K562 (cell line): ENCODE data around the gene SLC34A3. TPM values are rescaled to one million over a fixed set of nuclear protein-coding genes. Genes with fewer than 3 reads are reported as not detected.

ENCODE experiments used
- ATAC-seq: fragments of 200-7000 bp; cut with Tn5 transposase; 3 replicates; pipeline ENCODE4 v1.9.1; 2020; ENCODE audit warnings: moderate library complexity
- BruUV-seq: library from RNA; stranded (reverse); fragments of 400-500 nt; replicated peaks from 2 replicates; lab custom pipeline; 2021; lab: Mats Ljungman, UMichigan
- CTCF ChIA-PET: fragments of 300-600 bp; formaldehyde crosslinking; extraction: SDS; loops from one replicate; lab custom pipeline; 2021; ENCODE audit warnings: low intra/inter-chr PET ratio; lab: Yijun Ruan, JAX
- POLR2A ChIA-PET: fragments of 300-600, 350-650 bp; sonication (Branson Sonifier 250); formaldehyde crosslinking; extraction: SDS; loops from one replicate; lab custom pipeline; 2021; ENCODE audit warnings: antibody characterized with exemption, inconsistent platforms; lab: Yijun Ruan, JAX
- DNase-seq, 4 experiments: peaks; one replicate each; pipeline versions ENCODE4 v3.0.0 to v3.0.0-alpha.2; 2011 to 2018; ENCODE audit warnings: low spot score in 3 of 4, mixed read lengths in 3 of 4; ENCODE audit errors: extremely low read depth in 1 of 4
- FAIRE-seq: peaks from 2 replicates; lab custom pipeline; 2011; peaks lifted over from hg19 to GRCh38; lab: Jason Lieb, UNC
- H2AFZ ChIP-seq: 2 replicates; pipeline ENCODE4 v1.6.0; 2011; ENCODE audit warnings: low read depth, low read length, control low read depth, inconsistent platforms
- H3K27ac ChIP-seq: fragments of 200-600 bp; 3 replicates; pipeline ENCODE4 v1.8.0; 2011; ENCODE audit warnings: low read depth, mild to moderate bottlenecking, control low read depth, inconsistent platforms, low read length, moderate library complexity, mixed read lengths; ENCODE audit errors: extremely low read depth
- H3K27me3 ChIP-seq, 2 experiments: fragments of 300-600 bp in 1 of 2; 2 replicates in 1 of 2; 3 replicates in 1 of 2; pipeline versions ENCODE4 v1.6.0 to v1.8.0; 2011; ENCODE audit warnings: inconsistent platforms in 2 of 2, low read length in 2 of 2, mild to moderate bottlenecking in 1 of 2, mixed read lengths in 1 of 2, moderate library complexity in 1 of 2; ENCODE audit not compliant: control insufficient read depth in 2 of 2, insufficient read depth in 2 of 2
- H3K36me3 ChIP-seq: fragments of 300-600 bp; 3 replicates; pipeline ENCODE4 v1.8.0; 2011; ENCODE audit warnings: mild to moderate bottlenecking, low read length, inconsistent platforms; ENCODE audit not compliant: control insufficient read depth, insufficient read depth
- H3K4me1 ChIP-seq, 2 experiments: fragments of 200-600 bp in 1 of 2; replicated peaks in 1 of 2; 2 replicates in 1 of 2; 3 replicates in 1 of 2; pipeline versions ENCODE4 v1.5.1 to v1.8.0; 2011; ENCODE audit warnings: inconsistent platforms in 2 of 2, low read length in 2 of 2, mild to moderate bottlenecking in 1 of 2, mixed read lengths in 1 of 2, moderate library complexity in 1 of 2; ENCODE audit not compliant: control insufficient read depth in 2 of 2, insufficient read depth in 2 of 2
- H3K4me2 ChIP-seq: 2 replicates; pipeline ENCODE4 v1.6.1; 2011; ENCODE audit warnings: low read length, control low read depth, inconsistent platforms, mixed read lengths; ENCODE audit not compliant: insufficient read depth
- H3K4me3 ChIP-seq: fragments of 200-600 bp; sonication (generic), shearing (Covaris generic); 2 replicates; pipeline ENCODE4 v1.5.1; 2016; ENCODE audit warnings: control low read depth, inconsistent platforms
- H3K79me2 ChIP-seq: fragments of 200-600 bp; 3 replicates; pipeline ENCODE4 v1.8.0; 2011; ENCODE audit warnings: low read length, inconsistent platforms; ENCODE audit not compliant: control insufficient read depth, insufficient read depth
- H3K9ac ChIP-seq, 2 experiments: 2 replicates each; pipeline versions ENCODE4 v1.6.0 to v1.6.1; 2011; ENCODE audit warnings: low read depth in 2 of 2, low read length in 2 of 2, control low read depth in 1 of 2, inconsistent platforms in 1 of 2, mild to moderate bottlenecking in 1 of 2, mixed read lengths in 1 of 2; ENCODE audit not compliant: insufficient read depth in 1 of 2
- H3K9me1 ChIP-seq: one replicate; pipeline ENCODE4 v1.6.0; 2011; ENCODE audit warnings: inconsistent platforms, mild to moderate bottlenecking, low read length, moderate library complexity; ENCODE audit not compliant: control insufficient read depth, insufficient read depth
- H3K9me3 ChIP-seq: replicated peaks from 2 replicates; pipeline ENCODE4 v1.5.1; 2011; ENCODE audit warnings: low read depth, low read length, inconsistent platforms; ENCODE audit not compliant: control insufficient read depth, insufficient read depth
- H4K20me1 ChIP-seq: replicated peaks from 2 replicates; pipeline ENCODE4 v1.6.1; 2011; ENCODE audit warnings: low read length, inconsistent platforms, mixed read lengths; ENCODE audit not compliant: control insufficient read depth, insufficient read depth
- ATF2 ChIP-seq: sonication (generic); formaldehyde crosslinking; IDR thresholded peaks from 2 replicates; pipeline ENCODE4 v1.8.1; 2022; ENCODE audit warnings: missing genetic modification reagents
- DACH1 ChIP-seq: fragments of 450-650 bp; IDR thresholded peaks from 2 replicates; pipeline ENCODE4 v1.6.1; 2018; ENCODE audit not compliant: partially characterized antibody
- FOXM1 ChIP-seq, 2 experiments: fragments of 450-650 bp in 1 of 2; sonication (generic) in 1 of 2; formaldehyde crosslinking in 1 of 2; IDR thresholded peaks; 2 replicates each; pipeline versions ENCODE4 v1.6.1 to v1.9.0; 2017 to 2022; ENCODE audit warnings: low read depth in 2 of 2, mild to moderate bottlenecking in 2 of 2, missing genetic modification reagents in 1 of 2, moderate library complexity in 1 of 2
- HDAC2 ChIP-seq: fragments of 450-650 bp; IDR thresholded peaks from 2 replicates; pipeline ENCODE4 v1.6.1; 2016; ENCODE audit warnings: mild to moderate bottlenecking
- NR4A1 ChIP-seq, 2 experiments: fragments of 250-450 bp in 1 of 2; fragments of 450-650 bp in 1 of 2; sonication (Bioruptor Pico) in 1 of 2; IDR thresholded peaks; 2 replicates each; pipeline versions ENCODE4 v1.4.0 to v1.6.1; 2016 to 2020; ENCODE audit warnings: mild to moderate bottlenecking in 2 of 2, missing compliant biosample characterization in 1 of 2, missing genetic modification characterization in 1 of 2, moderate library complexity in 1 of 2
- SMARCA5 ChIP-seq: fragments of 450-650 bp; IDR thresholded peaks from 2 replicates; pipeline ENCODE4 v1.6.1; 2016
- SP1 ChIP-seq: sonication (generic); formaldehyde crosslinking; IDR thresholded peaks from 2 replicates; pipeline ENCODE4 v1.8.1; 2022; ENCODE audit warnings: mild to moderate bottlenecking, missing genetic modification reagents
- ZFP36 ChIP-seq: fragments of 150-350 bp; IDR thresholded peaks from 2 replicates; pipeline ENCODE4 v1.6.1; 2018; ENCODE audit warnings: low read length, low read depth; ENCODE audit not compliant: partially characterized antibody
- ZNF124 ChIP-seq: sonication (generic); formaldehyde crosslinking; IDR thresholded peaks from 2 replicates; pipeline ENCODE4 v1.8.1; 2022; ENCODE audit warnings: missing genetic modification reagents
- ZSCAN29 ChIP-seq: fragments of 450-650 bp; IDR thresholded peaks from 2 replicates; pipeline ENCODE4 v1.6.1; 2017
- WGBS: fragments of 100-300 bp; shearing (Covaris generic); methylation state at CpG from one replicate; pipeline ENCODE4 v1.1.6; 2016; ENCODE audit warnings: low coverage, mixed read lengths; ENCODE audit not compliant: insufficient coverage; ENCODE audit errors: missing lambda C conversion rate; 5-methylcytosine and 5-hydroxymethylcytosine counted together
- in situ Hi-C: fragments of 300-500 bp; cut with MboI; formaldehyde crosslinking; loops from 4 replicates; pipeline ENCODE4 v1.15.0; 2018; ENCODE audit warnings: inconsistent platforms, mixed read lengths
- intact Hi-C: fragments of 100-400 bp; cut with micrococcal nuclease; formaldehyde crosslinking; loops from 2 replicates; pipeline ENCODE4 v1.14.2; 2022
- polyA plus RNA-seq, 8 experiments: library from polyadenylated mRNA; depleted of rRNA in 4 of 8; stranded (reverse) in 5 of 8; unstranded in 3 of 8; fragments of >200 nt; fragmentation: Nextera tagmentation in 2 of 8; fragmentation: Illumina TruSeq in 1 of 8; extraction: Ambion mirVana in 2 of 8; extraction: Trizol in 1 of 8; gene quantifications; 2 replicates each; pipeline versions ENCODE4 v1.2.1 to v1.2.3, GENCODE V29; 2011 to 2014; ENCODE audit warnings: inconsistent platforms in 1 of 8, missing spikeins in 1 of 8
- total RNA-seq, 7 experiments: library from RNA; depleted of rRNA in 6 of 7; stranded (reverse); fragments of >200 nt in 6 of 7; fragmentation: Illumina TruSeq in 2 of 7; extraction: Trizol in 2 of 7; gene quantifications; 2 replicates each; pipeline versions ENCODE4 v1.2.1 to v1.2.3, GENCODE V29; 2011 to 2021; ENCODE audit warnings: low replicate concordance in 1 of 7
- TF ChIP-seq, protein P1 (sequence below): sonication (generic); formaldehyde crosslinking; IDR thresholded peaks from 2 replicates; pipeline ENCODE4 v1.8.0; 2022; ENCODE audit warnings: missing genetic modification reagents, mild to moderate bottlenecking, moderate library complexity, borderline replicate concordance
- TF ChIP-seq, protein P2 (sequence below), 2 experiments: IDR thresholded peaks; 2 replicates each; pipeline ENCODE4 v1.6.1; 2011; ENCODE audit warnings: borderline replicate concordance in 1 of 2, control low read depth in 1 of 2, low read depth in 1 of 2, low read length in 1 of 2, mild to moderate bottlenecking in 1 of 2, mixed read lengths in 1 of 2, moderate library complexity in 1 of 2; ENCODE audit not compliant: insufficient read depth in 1 of 2, insufficient read length in 1 of 2, poor library complexity in 1 of 2, severe bottlenecking in 1 of 2; ENCODE audit errors: extremely low read depth in 1 of 2
- TF ChIP-seq, protein P3 (sequence below): sonication (generic); formaldehyde crosslinking; IDR thresholded peaks from 2 replicates; pipeline ENCODE4 v1.8.1; 2023; ENCODE audit warnings: mild to moderate bottlenecking, missing genetic modification reagents

SLC34A3 gene
- total and polyA plus RNA-seq, 9 of the 15 experiments (the other 6 are each of a cell fraction or from before 2014, with no cell fraction given): not detected

GRCh38 chr9:137253717-137254623 lies 23.3 kb downstream of the SLC34A3 start:
- WGBS: 33% methylated on average over 18 of the region's 21 CpGs
- ATAC-seq: peak; percentile 30
- intact Hi-C loops: loop anchor here (2.0 kb wide), 2 partner anchors 13 to 23 kb away; partner anchors contain the start of genes TOR4A and TUBB4B
- peak; percentile 79; the same call in 1 of the 2 replicates for TF ChIP-seq SMARCA5
- TF ChIP-seq FOXM1 (IDR thresholded peaks at IDR 0.05; ENCODE audit: low read depth): no peak
- TF ChIP-seq FOXM1 (CRISPR knock-in tag; IDR thresholded peaks at IDR 0.05; ENCODE audit: low read depth): no peak
- TF ChIP-seq NR4A1 (CRISPR knock-in tag; IDR thresholded peaks at IDR 0.05): no peak
- TF ChIP-seq NR4A1 (tag; IDR thresholded peaks at IDR 0.05): no peak
- no peak for TF ChIP-seq ZNF124
- TF ChIP-seq SP1 (CRISPR knock-in tag): 0 out of 2 replicates have a peak, but pooled peaks have one; percentile 51
- peak; percentile 14; the same call in 1 of the 2 replicates for TF ChIP-seq HDAC2
- TF ChIP-seq, protein P1, sequence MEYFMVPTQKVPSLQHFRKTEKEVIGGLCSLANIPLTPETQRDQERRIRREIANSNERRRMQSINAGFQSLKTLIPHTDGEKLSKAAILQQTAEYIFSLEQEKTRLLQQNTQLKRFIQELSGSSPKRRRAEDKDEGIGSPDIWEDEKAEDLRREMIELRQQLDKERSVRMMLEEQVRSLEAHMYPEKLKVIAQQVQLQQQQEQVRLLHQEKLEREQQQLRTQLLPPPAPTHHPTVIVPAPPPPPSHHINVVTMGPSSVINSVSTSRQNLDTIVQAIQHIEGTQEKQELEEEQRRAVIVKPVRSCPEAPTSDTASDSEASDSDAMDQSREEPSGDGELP (CRISPR knock-in tag): peak; percentile 69; the same call in 1 of the 2 replicates
- TF ChIP-seq, protein P2, sequence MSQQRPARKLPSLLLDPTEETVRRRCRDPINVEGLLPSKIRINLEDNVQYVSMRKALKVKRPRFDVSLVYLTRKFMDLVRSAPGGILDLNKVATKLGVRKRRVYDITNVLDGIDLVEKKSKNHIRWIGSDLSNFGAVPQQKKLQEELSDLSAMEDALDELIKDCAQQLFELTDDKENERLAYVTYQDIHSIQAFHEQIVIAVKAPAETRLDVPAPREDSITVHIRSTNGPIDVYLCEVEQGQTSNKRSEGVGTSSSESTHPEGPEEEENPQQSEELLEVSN (IDR thresholded peaks at IDR 0.05; ENCODE audit: borderline replicate concordance in 1 of 2, extremely low read depth in 1 of 2, insufficient read depth in 1 of 2, insufficient read length in 1 of 2, low read depth in 1 of 2, low read length in 1 of 2, poor library complexity in 1 of 2, severe bottlenecking in 1 of 2): peak in 1 of 2 experiments; percentile 32
- TF ChIP-seq ZSCAN29: no peak
- no peak for TF ChIP-seq ATF2 (CRISPR knock-in tag)
- TF ChIP-seq, protein P3, sequence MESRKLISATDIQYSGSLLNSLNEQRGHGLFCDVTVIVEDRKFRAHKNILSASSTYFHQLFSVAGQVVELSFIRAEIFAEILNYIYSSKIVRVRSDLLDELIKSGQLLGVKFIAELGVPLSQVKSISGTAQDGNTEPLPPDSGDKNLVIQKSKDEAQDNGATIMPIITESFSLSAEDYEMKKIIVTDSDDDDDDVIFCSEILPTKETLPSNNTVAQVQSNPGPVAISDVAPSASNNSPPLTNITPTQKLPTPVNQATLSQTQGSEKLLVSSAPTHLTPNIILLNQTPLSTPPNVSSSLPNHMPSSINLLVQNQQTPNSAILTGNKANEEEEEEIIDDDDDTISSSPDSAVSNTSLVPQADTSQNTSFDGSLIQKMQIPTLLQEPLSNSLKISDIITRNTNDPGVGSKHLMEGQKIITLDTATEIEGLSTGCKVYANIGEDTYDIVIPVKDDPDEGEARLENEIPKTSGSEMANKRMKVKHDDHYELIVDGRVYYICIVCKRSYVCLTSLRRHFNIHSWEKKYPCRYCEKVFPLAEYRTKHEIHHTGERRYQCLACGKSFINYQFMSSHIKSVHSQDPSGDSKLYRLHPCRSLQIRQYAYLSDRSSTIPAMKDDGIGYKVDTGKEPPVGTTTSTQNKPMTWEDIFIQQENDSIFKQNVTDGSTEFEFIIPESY (CRISPR knock-in tag): peak; percentile 81
- peak; percentile 99 for TF ChIP-seq ZFP36
- peak; percentile 44 for TF ChIP-seq DACH1

More at GRCh38 chr9:137253717-137254623, 23.3 kb downstream of the SLC34A3 start:
- Histone ChIP-seq H3K79me2 (peaks cover 35% of the 10 kb centered on the region), H3K9me3 (no peaks in the 10 kb centered on the region), H3K36me3 (peaks cover 25% of the 10 kb centered on the region), H3K9me1 (no peaks in the 10 kb centered on the region), H3K9ac (peak overlapping the region; percentile 90 to 95), H3K27ac (peak overlapping the region; percentile 84), H3K4me2 (peak overlapping the region; percentile 97), H4K20me1 (no peaks in the 10 kb centered on the region; the same call in 1 of the 2 replicates), H3K27me3 (no peaks in the 10 kb centered on the region), H2AFZ (peak overlapping the region; percentile 91), H3K4me1 (peaks cover 13 to 68% of the 10 kb centered on the region in 2 experiments), H3K4me3 (peak overlapping the region; percentile 100)
- ChIA-PET CTCF (no interaction called here), POLR2A (interaction anchor here (0.6 to 8.3 kb wide), 11 partner anchors 11 to 394 kb away, joined by 3 to 221 read pairs (median 3); partner anchors contain the start of gene TUBB4B)
- BruUV-seq: no TSS peak
- in situ Hi-C loops: no loop called here
- FAIRE-seq: peak; percentile 29
- peak in 2 of 4 experiments; percentile 30 to 44 for DNase-seq
